Stimulated activated CD4-positive, alpha-beta T cell treated with anti-CD3 and anti-CD28 coated beads, TNF-alpha, amount 100 ng/mL, for 1 hour (primary cell): Measurements from ENCODE around the gene GSTM3.
"Not testable (repeated sequence)": the region's sequence is repeated elsewhere in the genome, so short reads cannot be mapped to it uniquely, and the experiment has no call there.

Experiments
- DNase-seq, 3 donors: peaks; one replicate each; pipeline ENCODE4 v3.0.0-alpha.2; 2020; ENCODE audit warnings: low read depth in 3 of 3, low spot score in 1 of 3

Gene GSTM3

GRCh38 chr1:109775398-109775797 lies 34.6 kb upstream of the GSTM3 start:
- no peak for DNase-seq

- DNase-seq, result no peak
Measured at GRCh38 chr1:109773900-109774485, 33.2 kb upstream of the GSTM3 start.

DNA sequence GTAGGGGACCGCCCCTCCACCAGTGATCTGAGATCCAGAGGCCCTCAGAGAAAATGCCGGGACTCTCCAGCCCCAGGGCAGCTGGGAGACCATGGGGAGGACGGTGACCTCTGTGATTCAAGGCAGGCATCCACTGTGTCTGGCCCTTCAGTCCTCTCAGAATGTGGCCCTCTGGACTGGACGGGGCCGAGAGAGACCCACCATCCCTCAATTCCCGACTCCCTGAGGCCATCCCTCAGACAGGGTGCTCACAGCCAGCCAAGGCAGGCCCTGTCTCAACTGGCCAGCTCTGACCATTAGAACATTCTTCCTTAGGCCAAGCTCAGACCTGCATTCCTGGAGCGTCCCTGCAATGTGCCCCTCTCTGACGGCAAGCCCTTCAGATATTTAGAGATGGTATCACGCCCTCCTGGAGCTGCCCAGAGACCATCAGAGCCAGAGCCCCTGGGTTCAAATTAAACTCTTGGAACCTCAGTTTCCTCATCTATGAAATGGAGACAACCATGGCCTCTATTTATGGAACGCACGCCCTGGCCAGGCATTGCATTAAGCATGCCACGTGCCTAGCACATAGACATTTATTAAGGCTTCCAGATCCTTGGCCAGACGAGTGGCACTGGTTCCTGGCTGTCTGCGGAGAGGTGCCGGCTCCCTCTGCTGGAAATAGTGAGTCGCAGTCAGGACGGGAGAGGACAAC lies 32.5 kb upstream of the GSTM3 start:
- peak; percentile 23 to 34 (median 29) for DNase-seq

- DNase-seq, result no peak
Measured at GRCh38 chr1:109772658-109773202, 31.9 kb upstream of the GSTM3 start.

- no peak for DNase-seq
Measured at GRCh38 chr1:109771712-109772657, 31.1 kb upstream of the GSTM3 start.

DNA sequence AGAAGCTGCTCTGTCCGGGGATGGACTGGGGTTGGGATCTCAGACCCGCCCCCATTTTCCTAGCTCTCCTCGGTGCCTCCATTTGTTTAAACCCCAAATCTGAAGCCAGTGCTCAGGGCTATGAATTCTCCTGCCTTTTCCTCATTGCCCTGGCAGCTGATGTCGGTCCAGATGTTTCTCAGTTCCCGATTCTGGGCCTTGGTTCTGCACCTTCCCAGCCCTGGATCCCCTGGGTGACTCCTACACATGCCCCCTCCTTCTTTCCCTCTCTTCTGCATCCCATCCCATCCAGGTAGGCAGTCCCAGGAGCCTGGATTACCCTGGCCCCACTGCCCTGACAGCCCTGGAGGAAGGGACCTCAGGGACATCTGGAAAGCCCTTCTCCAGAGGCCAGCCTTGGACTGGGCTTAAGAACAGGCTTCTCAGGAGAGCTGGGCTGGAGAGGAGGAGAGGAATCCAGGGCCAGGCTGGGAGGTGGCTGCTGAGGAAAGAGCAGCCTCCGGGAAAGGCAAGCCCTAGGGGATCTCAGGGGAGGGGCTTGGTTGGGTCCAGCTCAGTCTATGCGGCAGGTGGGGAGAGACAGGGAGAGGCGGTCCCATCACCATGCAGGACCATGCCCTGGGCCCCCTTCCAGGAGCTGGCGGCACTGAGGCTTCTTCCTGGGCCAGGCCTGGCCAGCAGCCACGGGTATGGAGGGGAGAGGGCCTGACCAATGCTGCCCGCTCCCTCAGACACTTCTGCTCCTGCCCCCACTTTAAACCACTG lies 29.7 kb upstream of the GSTM3 start:
- no peak for DNase-seq

DNA sequence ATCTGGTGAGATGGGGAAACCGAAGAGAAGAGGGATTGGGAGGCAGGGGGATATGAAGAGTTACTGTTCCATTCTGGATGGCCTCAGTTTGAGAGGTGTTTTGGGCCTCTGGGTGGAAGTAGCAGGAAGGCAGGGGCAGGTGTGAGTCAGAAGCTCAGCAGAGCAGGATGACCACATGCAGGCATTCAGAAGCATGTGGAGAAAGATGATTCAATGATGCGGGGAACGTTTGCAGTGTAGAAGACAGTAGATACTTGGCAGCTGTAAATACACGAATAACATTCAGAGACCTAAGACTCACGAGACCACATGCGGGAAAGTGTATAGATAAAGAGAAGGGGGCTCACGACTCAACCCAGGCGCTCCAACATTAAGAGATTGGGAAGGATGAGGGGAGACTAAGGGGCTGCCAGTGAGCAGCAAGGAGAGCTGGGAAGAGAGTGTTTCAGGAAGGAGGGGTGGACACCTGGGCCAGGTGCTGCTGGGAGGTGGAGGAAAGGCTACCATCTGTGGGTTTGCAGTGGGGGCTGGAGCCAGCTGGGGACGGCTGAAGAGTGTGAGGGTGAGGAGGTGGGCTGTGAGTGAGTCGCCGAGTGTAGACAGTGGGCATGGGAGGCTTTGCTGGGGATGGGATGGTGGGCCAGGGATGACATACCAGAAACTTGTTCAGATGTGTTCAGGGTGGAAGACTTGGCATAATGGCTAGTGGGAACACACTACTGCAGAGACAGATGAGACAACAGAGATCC lies 28.7 kb upstream of the GSTM3 start:
- no peak for DNase-seq

DNA sequence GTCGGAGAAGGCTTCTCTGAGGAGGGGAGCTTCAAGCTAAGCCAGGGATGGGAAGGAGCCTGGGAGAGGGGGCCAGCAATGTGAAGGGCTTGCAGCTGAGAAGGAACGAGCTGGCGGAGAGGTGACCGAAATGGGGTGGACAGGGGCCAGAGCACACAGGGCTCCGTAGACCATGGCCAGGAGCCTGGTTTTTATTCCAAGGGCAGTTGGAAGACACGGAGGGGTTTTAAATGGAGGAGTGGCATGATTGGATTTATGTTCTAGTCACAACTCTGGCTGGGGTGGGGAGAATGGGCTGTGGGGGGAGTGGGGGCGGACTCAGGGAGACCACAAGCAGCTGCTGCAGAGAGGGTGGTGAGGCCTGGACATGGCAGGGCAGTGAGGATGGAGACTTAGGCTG lies 28.0 kb upstream of the GSTM3 start:
- DNase-seq, result no peak

DNA sequence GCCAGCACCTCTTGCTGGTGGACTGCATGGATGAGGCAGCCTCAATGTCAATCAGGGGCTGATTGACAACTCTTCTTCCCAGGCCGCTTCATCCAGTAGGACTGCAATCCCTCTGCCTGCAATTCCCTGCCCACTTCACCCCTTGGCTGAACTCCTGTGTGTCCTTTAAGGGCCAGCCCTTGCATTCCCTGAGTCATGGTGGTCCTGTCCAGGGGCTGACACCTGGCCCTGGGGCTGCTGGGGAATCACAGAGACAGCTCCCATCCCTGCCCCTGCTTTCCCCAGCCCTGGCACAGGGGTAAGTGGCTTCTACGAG lies 27.5 kb upstream of the GSTM3 start:
- DNase-seq, result no peak

- DNase-seq, result no peak
Measured at GRCh38 chr1:109767637-109768334, 26.9 kb upstream of the GSTM3 start.

DNA sequence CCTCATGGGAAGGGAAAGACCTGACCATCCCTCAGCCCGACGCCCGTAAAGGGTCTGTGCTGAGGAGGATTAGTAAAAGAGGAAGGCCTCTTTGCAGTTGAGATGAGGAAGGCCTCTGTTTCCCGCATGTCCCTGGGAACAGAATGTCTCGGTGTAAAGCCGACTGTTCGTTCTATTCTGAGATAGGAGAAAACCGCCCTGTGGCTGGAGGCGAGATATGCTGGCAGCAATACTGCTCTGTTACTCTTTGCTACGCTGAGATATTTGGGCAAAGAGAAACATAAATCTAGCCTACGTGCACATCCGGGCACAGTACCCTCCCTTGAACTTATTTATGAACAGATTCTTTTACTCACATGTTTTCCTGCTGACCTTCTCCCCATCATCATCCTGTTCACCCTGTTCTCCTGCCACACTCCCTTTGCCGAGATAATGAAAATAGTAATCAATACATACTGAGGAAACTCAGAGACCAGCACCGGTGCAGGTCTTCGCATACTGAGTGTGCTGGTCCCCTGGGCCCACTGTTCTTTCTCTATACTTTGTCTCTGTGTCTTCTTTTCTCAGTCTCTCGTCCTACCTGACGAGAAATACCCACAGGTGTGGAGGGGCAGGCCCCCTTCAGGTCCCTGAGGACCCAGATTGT lies 26.3 kb upstream of the GSTM3 start:
- not testable (repeated sequence) for DNase-seq

GRCh38 chr1:109765896-109766615 lies 25.2 kb upstream of the GSTM3 start:
- DNase-seq, result no peak

GRCh38 chr1:109765483-109765815 lies 24.6 kb upstream of the GSTM3 start:
- no peak for DNase-seq

- DNase-seq, result no peak
Measured at GRCh38 chr1:109764561-109765482, 24.0 kb upstream of the GSTM3 start.

- DNase-seq, result no peak
Measured at GRCh38 chr1:109763646-109764415, 23.0 kb upstream of the GSTM3 start, which contains the start of gene EPS8L3. Gene EPS8L3 (minus strand): TSS chr1:109763923. CDS start chr1:109761749, 2,174 bp downstream.

DNA sequence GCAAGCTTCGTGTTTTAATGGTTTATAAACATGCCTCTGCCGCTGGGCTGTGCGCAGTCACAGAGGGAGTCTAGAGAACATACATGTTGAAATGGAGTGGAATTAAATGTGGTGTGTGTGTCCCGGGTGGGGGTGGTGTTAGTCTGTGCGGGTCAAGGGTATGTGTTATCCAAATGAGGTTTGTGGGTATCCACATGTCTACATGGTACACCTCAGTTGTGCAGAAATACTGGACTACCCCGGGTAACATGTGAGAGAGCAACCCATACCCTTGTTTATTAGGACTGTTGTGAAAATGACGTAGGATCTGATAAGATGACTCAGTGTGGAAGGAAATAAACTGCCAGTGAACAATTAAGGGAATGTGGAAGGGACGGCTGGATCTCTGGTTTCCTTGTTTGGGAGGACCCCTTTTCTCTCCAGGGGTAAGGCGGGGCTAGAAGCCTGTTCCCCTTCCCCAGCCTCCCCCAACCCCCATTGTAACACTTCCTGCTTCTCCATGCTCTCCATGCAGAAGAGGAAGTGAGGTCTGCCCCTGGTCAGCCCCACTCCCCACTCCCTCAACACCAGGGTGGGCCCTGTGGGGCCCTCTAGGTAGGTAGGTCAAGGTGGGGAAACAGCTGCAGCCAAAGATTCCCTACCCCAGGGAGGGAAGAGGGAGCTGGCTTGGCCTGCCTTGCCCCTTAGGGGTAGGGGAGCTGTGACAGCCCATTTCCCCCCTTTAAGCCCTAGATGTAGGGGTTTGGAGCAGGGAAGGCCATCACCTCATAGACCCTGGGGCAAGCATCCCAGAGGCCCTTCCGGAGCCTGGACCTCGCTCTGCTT lies 22.2 kb upstream of the GSTM3 start:
- no peak for DNase-seq
